HG03103 (cell line): ENCODE measurements around the gene HBE1.
"Not testable (repeated sequence)": the region's sequence is repeated elsewhere in the genome, so short reads cannot be mapped to it uniquely, and the experiment has no call there.

Experiments used
- ATAC-seq: cut with Tn5 transposase; IDR thresholded peaks from one replicate; pipeline ENCODE4 v1.9.1; 2021; ENCODE audit warnings: low read depth; ENCODE audit not compliant: unreplicated experiment

HBE1 gene

DNA sequence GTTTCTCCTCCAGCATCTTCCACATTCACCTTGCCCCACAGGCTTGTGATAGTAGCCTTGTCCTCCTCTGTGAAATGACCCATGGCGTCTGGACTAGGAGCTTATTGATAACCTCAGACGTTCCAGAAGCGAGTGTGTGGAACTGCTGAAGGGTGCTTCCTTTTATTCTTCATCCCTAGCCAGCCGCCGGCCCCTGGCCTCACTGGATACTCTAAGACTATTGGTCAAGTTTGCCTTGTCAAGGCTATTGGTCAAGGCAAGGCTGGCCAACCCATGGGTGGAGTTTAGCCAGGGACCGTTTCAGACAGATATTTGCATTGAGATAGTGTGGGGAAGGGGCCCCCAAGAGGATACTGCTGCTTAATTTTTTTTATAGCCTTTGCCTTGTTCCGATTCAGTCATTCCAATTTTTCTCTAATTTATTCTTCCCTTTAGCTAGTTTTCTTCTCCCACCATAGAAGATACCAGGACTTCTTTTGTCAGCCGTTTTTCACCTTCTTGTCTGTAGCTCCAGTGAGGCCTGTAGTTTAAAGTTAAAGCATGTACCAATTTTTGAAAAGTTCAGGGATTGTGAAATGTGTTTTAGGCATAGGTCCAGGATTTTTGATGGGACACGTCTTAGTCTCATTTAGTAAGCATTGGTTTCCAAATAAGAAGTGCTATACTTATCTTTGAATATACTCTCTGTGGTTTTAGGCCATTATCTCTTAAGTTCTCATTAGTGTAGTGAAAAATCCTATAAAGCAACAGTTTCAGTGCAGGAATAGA is 14.9 kb downstream of the HBE1 start, which contains the start of gene HBG2:
HBG2 (minus strand) TSS at position 136 of the 768 bp plus-strand sequence; CDS start at position 83, 53 bp downstream.
- not testable (repeated sequence) for ATAC-seq

DNA sequence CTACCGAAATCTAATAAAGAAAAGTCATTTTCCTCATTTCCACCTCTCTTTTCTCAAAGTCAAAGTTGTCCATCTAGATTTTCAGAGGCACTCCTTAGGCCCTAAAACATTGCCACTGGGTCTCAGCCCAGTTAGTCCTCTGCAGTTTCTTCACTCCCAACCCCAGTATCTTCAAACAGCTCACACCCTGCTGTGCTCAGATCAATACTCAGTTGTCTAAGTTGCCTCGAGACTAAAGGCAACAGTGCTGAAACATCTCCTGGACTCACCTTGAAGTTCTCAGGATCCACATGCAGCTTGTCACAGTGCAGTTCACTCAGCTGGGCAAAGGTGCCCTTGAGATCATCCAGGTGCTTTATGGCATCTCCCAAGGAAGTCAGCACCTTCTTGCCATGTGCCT is 15.7 kb downstream of the HBE1 start:
- not testable (repeated sequence) for ATAC-seq

DNA sequence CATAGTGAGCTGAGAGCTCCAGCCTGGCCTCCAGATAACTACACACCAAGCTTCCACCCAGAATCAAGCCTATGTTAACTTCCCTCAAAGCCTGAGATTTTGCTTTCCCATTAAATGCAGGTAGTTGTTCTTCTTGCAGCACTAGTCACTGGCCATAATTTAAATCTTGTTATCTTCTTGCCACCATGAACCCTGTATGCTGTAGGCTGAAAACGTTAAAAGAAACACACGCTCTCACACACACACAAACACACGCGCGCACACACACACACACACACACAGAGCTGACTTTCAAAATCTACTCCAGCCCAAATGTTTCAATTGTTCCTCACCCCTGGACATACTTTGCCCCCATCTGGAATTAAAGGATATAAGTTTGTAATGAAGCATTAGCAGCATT is 16.3 kb downstream of the HBE1 start:
- not testable (repeated sequence) for ATAC-seq

DNA sequence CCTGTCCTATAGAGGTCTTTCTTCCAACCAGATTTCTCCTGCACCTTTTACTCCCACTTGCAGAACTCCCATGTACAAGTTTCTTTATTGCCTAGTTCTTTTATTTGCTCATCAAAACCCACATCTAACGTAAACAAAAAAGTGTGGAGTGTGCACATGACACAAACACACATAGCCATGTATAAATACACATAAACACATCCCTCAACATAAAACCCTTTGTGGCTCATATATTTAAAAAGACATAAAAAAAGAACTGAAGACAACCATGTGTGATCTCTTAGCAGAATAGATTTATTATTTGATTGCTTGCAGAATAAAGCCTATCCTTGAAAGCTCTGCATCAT is 16.9 kb downstream of the HBE1 start:
- no peak for ATAC-seq

DNA sequence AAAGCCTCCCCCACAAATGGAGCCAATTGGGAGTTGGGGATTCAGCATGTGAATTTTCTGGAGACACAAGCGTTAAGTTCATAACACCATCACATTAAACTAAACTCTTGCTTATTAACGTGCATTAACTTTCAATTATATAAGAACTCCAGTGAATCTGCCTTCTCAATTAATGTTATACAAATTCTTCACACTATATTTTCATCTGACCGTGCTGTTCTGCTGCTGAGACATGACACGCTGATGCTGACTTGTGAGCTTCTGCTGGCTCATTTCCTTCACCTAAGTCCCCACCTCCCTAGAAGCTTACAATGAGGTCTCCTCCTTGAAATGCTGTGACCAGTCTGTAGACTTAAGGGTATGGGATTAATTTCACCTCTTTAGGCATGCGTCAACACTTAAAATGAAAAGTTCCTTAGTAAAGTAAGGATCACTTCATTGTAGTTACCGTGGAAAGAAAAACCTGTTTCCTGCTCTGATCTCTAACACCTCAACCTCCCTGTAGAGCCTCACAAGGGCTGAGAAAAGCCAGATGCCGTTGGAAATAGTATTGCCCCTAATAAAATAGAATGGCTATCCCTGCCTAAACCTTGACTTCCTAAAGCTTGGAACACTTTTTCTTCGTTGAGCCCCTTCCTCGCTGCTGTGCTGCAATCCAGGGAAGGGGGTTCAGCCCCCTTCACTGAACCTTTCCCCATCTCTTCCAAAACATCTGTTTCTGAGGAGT is 17.4 kb downstream of the HBE1 start:
- no peak for ATAC-seq

DNA sequence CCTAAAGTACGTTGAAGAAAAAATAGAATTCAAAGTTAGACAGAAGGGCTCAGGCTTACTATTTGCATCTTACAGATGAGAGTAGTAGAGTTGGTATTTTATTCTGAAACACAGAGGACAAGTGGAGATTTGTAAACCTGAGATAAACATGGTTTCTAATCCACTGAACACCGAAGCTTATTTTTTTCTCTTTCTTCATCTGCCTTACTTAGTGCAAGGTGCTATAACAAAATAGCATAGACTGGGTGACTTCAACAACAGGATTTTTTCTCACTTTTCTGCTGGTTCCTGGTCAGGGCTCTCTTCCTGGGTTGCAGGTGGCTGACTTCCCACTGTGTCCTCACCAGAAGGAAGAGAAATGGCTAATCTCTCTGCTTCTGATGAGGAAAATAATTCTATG is 18.0 kb downstream of the HBE1 start:
- ATAC-seq: no peak

DNA sequence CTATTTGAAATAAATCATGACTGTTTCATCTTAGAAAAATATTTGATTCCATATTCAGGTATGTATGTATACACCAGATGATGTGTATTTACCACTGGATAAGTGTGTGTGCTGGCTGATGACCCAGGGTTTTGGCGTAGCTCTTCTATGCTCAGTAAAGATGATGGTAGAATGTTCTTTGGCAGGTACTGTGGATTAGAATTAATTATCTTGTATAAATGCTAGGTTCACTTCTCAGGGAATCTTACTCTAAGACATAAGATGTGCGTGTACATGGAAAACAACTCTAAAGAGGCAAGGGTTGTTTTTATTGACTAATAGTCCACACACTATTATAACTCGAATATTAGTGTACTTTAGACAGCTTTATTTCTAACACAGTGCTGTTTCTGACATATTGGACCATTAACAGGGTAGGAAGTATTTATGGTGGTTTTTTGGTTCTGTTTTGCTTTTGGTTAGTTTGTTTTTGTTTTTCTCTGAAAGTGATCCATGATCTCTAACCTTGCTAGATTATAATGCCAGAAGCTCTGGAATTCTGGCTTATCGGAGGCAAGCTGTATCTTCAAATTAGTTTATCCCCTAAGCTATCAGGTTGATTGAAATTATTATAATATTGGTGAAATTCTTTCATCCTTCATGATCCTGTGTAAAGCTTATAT is 19.1 kb downstream of the HBE1 start:
- ATAC-seq: no peak

DNA sequence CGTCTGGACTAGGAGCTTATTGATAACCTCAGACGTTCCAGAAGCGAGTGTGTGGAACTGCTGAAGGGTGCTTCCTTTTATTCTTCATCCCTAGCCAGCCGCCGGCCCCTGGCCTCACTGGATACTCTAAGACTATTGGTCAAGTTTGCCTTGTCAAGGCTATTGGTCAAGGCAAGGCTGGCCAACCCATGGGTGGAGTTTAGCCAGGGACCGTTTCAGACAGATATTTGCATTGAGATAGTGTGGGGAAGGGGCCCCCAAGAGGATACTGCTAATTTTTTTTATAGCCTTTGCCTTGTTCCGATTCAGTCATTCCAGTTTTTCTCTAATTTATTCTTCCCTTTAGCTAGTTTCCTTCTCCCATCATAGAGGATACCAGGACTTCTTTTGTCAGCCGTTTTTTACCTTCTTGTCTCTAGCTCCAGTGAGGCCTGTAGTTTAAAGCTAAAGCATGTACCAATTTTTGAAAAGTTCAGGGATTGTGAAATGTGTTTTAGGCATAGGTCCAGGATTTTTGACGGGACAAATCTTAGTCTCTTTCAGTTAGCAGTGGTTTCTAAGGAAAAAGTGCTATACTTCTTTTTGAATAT is 19.8 kb downstream of the HBE1 start, which contains the start of gene HBG1:
HBG1 (minus strand) TSS at position 51 of the 590 bp plus-strand sequence. CDS start 53 bp downstream, outside the sequence.
- not testable (repeated sequence) for ATAC-seq

DNA sequence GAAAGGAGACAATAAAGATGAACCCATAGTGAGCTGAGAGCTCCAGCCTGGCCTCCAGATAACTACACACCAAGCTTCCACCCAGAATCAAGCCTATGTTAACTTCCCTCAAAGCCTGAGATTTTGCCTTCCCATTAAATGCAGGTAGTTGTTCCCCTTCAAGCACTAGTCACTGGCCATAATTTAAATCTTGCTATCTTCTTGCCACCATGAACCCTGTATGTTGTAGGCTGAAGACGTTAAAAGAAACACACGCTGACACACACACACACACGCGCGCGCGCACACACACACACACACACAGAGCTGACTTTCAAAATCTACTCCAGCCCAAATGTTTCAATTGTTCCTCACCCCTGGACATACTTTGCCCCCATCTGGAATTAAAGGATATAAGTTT is 21.2 kb downstream of the HBE1 start:
- not testable (repeated sequence) for ATAC-seq

DNA sequence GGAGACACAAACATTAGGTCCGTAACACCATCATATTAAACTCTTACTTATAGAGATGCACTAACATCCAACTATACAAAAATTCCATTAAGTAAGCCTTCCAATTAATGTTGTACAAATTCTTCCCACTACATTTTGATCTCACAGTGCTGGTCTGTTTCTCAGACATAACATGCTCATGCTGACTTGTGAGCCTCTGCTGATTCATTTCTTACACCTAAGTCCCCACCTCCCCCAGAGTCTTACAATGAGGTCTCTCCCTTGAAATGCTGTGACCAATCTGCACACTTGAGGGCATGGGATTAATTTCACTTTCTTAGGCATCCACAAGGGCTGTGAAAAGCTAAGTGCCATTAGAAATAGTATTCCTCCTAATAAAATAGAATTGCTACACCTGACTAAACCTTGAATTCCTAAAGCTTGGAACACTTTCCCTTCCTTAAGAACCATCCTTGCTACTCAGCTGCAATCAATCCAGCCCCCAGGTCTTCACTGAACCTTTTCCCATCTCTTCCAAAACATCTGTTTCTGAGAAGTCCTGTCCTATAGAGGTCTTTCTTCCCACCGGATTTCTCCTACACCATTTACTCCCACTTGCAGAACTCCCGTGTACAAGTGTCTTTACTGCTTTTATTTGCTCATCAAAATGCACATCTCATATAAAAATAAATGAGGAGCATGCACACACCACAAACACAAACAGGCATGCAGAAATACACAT is 22.1 kb downstream of the HBE1 start:
- no peak for ATAC-seq

DNA sequence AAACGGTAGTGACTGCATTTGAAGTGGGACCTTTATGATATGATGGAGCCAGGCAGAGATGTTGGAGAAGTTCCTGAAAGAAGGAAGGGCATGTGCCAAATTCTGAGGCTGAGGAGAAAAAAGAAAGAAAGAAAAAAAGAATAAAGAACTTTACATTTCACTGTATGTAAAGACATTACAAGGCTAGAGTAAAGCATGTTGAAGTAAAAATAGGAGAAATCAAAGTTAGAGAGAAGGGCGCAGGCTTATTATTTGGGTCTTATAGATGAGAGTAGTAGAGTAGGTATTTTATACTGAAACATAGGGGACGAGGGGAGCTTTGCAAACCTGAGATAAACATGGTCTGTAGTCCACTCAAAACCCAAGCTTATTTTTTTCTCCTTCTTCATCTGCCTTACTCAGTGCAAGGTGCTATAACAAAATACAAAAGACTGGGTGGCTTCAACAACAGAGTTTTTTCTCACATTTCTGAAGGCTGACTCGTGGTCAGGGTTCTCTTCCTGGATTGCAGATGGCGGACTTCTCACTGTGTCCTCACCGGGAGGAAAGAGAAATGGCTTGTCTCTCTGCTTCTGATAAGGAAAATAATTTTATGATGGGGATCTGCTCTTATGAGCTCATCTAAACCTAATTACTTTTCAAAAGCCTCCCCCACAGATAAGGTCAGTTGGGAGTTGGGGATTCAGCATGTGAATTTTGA is 22.8 kb downstream of the HBE1 start:
- ATAC-seq: no peak

DNA sequence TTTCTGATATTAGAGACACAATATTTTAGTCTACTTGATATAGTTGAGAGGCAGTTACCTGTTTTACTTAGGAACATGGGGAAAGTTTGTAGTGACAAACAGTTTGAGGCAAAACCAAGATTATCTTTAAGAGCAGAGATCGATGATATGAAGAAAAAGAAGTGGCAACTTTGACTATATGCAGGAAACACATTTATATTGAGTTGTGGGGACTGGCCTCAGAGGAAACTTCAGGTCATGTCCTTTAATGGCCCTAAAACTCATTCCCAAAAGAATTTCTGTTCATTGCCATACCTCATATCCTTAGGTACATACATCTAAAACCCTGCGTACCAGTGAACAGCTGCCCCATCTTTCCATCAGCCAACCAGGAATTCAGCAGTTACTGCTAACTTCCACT is 24.6 kb downstream of the HBE1 start:
- ATAC-seq: no peak

DNA sequence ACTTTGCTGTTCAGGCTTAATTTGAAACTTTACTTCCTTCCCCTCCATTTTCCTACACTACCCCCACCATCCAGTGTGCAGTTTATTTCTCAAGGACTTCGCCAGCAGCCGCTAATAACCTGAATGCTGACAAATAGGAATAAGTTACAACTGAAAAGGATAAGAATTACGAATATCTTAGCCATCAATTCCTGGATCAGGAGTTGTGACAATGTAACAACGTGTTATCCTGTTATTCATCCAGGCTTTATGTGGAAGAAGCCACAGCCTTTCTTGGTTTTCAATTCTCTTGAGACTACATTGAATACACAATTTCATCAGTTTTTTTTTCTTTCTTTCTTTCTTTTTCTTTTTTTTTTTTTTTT is 25.9 kb downstream of the HBE1 start:
- no peak for ATAC-seq

DNA sequence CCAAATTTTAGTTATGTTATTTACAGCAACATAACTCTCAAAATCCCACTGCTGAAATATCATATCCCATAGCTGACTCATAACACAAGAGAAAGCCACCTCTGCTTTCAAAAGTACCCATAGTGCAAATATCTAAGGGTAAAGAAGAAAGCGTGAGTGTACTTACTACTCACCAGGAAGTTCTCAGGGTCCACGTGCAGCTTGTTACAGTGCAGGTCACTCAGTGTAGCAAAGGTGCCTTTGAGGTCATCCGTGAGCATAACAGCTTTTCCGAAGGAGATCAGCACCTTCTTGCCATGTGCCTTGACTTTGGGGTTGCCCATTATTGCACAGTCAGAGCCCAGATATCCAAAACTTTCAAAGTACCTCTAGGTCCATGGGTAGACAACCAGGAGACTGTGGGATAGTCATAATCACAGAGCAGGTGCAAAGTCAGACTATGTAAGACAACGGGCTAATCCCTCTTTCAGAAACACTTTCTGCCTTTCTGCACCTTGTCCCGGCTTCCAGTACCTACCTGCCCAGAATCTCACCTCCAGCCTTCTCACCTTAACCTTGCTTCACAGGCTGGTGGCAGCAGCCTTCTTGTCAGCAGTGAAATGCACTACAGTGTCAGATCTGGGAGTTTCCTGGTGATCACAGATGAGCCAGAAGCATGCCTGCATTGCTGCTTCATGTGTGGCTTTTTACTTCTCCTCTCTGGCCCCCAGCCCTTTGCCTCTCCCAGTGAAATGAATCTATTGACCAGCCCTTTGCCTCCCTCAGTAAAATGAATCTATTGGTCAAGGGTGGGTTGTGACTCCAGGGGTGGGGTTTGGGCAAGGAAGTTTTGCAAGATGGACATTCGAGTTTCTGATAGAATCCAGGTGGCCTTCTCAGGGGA is 26.6 kb downstream of the HBE1 start:
- ATAC-seq: peak; percentile 55

DNA sequence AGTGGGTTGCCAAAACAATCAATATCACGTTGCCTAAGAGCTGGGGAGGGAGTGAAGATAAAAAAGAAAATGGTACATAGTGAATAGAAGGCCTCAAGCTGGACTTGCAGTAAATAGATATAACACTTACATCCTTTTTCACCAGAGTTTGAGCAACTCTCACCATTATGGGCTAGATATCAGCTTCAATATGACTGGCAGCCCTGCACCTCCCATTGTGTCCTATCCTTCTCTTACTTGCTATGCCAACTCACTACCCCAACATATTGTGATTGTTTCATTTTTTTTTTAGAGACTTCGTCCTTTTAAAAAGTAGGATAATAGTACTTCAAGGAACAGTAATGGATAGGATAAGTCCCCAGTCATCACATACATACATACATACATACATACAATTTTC is 27.5 kb downstream of the HBE1 start:
- no peak for ATAC-seq

DNA sequence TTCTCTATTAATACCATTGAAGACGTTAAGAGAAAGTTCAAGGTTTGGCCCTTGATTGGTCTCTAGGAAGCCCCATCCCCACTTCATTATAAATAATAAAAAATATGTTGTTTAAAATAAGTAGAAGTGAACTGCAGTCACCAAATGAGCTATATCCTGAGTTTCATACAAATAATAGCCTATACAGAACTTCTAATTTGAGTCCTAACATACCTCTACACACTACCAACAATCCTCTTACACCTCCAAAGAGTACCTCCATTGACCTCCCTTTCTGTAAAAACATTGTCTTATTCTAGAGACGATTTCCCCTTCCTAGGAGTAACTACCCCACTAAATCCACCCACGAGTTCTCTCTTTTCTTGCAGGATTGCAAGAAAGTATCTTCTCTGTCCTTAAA is 28.3 kb downstream of the HBE1 start:
- ATAC-seq: no peak

DNA sequence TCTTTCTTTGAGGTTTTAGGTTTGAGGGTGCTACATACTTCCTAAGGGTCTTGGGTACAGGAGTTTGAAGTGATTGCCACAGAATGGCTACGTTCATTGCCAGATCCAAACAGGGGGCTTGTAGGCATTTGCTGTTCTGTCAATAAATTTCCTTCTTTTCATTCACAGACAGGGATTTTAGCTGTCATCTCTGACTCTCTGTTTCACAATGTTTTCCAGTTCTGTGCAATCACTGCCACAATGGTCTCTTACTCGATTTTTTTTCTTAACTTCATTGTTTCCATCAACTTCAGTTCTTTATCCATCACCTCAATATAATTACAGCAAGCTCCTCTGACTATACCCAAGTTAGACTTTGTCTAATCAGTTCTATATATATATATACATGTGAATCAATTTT is 29.3 kb downstream of the HBE1 start:
- ATAC-seq: no peak

DNA sequence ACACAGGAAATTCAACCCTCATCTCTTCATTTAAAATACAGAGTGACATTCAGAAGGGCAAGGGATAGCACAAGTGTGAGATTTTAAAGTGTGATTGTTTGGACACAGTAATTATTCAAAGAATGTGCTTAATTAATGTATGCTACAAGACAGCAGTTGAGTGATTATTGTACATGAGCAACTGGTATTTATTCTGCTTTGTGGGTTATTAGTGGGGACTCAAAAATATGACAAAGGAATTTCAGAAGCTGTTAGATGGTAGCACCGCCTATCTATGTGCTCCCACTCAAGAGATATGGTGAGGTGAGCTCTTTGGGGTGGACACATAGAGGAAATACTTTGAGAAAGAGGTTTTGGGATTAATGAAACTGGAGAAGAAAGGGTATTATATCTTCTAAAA is 29.7 kb downstream of the HBE1 start:
- no peak for ATAC-seq

DNA sequence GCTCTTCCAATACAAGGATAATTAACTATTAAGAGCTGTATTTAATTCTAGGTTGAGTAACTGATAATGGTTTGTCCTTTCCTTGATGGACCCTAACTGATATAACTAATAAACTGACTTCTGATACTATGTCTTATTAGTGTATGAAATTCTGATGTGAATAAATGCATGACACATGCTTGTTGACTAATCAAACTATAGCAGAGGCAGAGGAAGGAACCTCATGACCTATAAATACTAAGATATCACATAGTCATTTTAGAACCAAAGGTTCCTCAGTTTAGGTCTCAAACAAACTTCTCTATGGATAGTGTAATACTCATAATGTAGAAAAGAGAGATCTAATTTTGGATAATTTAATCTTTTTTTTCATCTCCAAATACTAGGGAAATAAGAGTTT is 30.7 kb downstream of the HBE1 start:
- ATAC-seq: no peak
